A549 (cell line): ENCODE measurements around the gene RPS2. TPM values are rescaled to one million over a fixed set of nuclear protein-coding genes. Genes with fewer than 3 reads are reported as not detected.

Experiments
- ATAC-seq, 2 experiments: fragments of 200-7000 bp in 1 of 2; fragments of >200 bp in 1 of 2; cut with Nextera tagmentation in 1 of 2; cut with Tn5 transposase in 1 of 2; 3 replicates each; pipeline versions ENCODE4 v1.8.0 to v1.9.1; 2018 to 2020; ENCODE audit warnings: mild to moderate bottlenecking in 1 of 2, moderate library complexity in 1 of 2
- CTCF ChIA-PET: fragments of 300-600 bp; sonication (Branson Sonifier 250); formaldehyde crosslinking; extraction: SDS; loops from one replicate; lab custom pipeline; 2021; ENCODE audit warnings: antibody characterized with exemption, inconsistent platforms; lab: Yijun Ruan, JAX
- POLR2A ChIA-PET: fragments of 350-600 bp; formaldehyde crosslinking; extraction: SDS; loops from one replicate; lab custom pipeline; 2021; ENCODE audit warnings: antibody characterized with exemption, inconsistent platforms; lab: Yijun Ruan, JAX
- DNase-seq, 2 experiments: peaks; one replicate each; pipeline versions ENCODE4 v3.0.0 to v3.0.0-alpha.2; 2011 to 2016; ENCODE audit warnings: low read depth in 1 of 2, low spot score in 1 of 2
- FAIRE-seq: peaks from 2 replicates; lab custom pipeline; 2011; peaks lifted over from hg19 to GRCh38; lab: Jason Lieb, UNC
- H3K27ac ChIP-seq, 2 experiments: fragments of >200 bp; sonication (Bioruptor Twin); formaldehyde crosslinking; 3 replicates each; pipeline ENCODE4 v1.5.1; 2016 to 2017
- H3K4me1 ChIP-seq: fragments of >200 bp; sonication (Bioruptor Twin); formaldehyde crosslinking; 3 replicates; pipeline ENCODE4 v1.6.1; 2016
- H3K4me2 ChIP-seq: fragments of >200 bp; sonication (Bioruptor Twin); formaldehyde crosslinking; 3 replicates; pipeline ENCODE4 v1.6.1; 2016
- H3K4me3 ChIP-seq: fragments of >200 bp; sonication (Bioruptor Twin); formaldehyde crosslinking; 3 replicates; pipeline ENCODE4 v1.5.1; 2016
- H3K9me3 ChIP-seq: fragments of >200 bp; sonication (Bioruptor Twin); formaldehyde crosslinking; 3 replicates; pipeline ENCODE4 v1.6.1; 2016
- ATOH8 ChIP-seq: fragments of 250-450 bp; sonication (Bioruptor Pico); IDR thresholded peaks from 2 replicates; pipeline ENCODE4 v1.5.0; 2020; ENCODE audit warnings: low read depth, mild to moderate bottlenecking, moderate library complexity
- CHD2 ChIP-seq: fragments of 150-350 bp; IDR thresholded peaks from 2 replicates; pipeline ENCODE4 v1.6.1; 2014; ENCODE audit warnings: low read length; ENCODE audit not compliant: partially characterized antibody
- CTCF ChIP-seq: fragments of >200 bp; sonication (Bioruptor Twin); formaldehyde crosslinking; IDR thresholded peaks from 3 replicates; pipeline ENCODE4 v1.5.1; 2016
- ELK1 ChIP-seq: fragments of 150-350 bp; IDR thresholded peaks from 2 replicates; pipeline ENCODE4 v1.6.1; 2014; ENCODE audit warnings: low read depth, mild to moderate bottlenecking, low read length
- ESRRA ChIP-seq: fragments of 150-350 bp; IDR thresholded peaks from 2 replicates; pipeline ENCODE4 v1.6.1; 2014; ENCODE audit warnings: mild to moderate bottlenecking, low read length, borderline replicate concordance
- FOSL2 ChIP-seq, 2 experiments: fragments of 450-650 bp in 1 of 2; fragments of >200 bp in 1 of 2; sonication (Bioruptor Twin) in 1 of 2; formaldehyde crosslinking; IDR thresholded peaks; 2 replicates each; pipeline versions ENCODE4 v1.5.0 to v1.6.1; 2016 to 2020; ENCODE audit warnings: mild to moderate bottlenecking in 1 of 2, moderate library complexity in 1 of 2
- GATA3 ChIP-seq: IDR thresholded peaks from 2 replicates; pipeline ENCODE4 v1.6.1; 2012; ENCODE audit warnings: borderline replicate concordance
- HDAC2 ChIP-seq: fragments of 200-600 bp; sonication (generic); IDR thresholded peaks from 2 replicates; pipeline ENCODE4 v1.6.1; 2016
- HMGXB4 ChIP-seq: fragments of 250-450 bp; sonication (Bioruptor Pico); IDR thresholded peaks from 2 replicates; pipeline ENCODE4 v1.5.0; 2021; ENCODE audit warnings: mild to moderate bottlenecking, moderate library complexity, borderline replicate concordance
- JUN ChIP-seq, 2 experiments: fragments of >200 bp; sonication (Bioruptor Twin); formaldehyde crosslinking; IDR thresholded peaks; 2 replicates in 1 of 2; 3 replicates in 1 of 2; pipeline ENCODE4 v1.6.1; 2016 to 2017
- KDM1A ChIP-seq: fragments of 200-600 bp; sonication (generic); IDR thresholded peaks from 2 replicates; pipeline ENCODE4 v1.6.1; 2016; ENCODE audit warnings: low read depth, mild to moderate bottlenecking
- KDM5A ChIP-seq: fragments of 200-600 bp; sonication (generic); IDR thresholded peaks from 2 replicates; pipeline ENCODE4 v1.6.1; 2016; ENCODE audit warnings: antibody characterized with exemption, mild to moderate bottlenecking
- MAFK ChIP-seq: fragments of 450-650 bp; IDR thresholded peaks from 2 replicates; pipeline ENCODE4 v1.6.1; 2014; ENCODE audit not compliant: partially characterized antibody
- MAX ChIP-seq: IDR thresholded peaks from 2 replicates; pipeline ENCODE4 v1.6.1; 2012
- NPAS2 ChIP-seq: fragments of 250-450 bp; sonication (Bioruptor Pico); IDR thresholded peaks from 2 replicates; pipeline ENCODE4 v1.8.0; 2022; ENCODE audit warnings: mild to moderate bottlenecking, moderate library complexity, borderline replicate concordance
- NR3C1 ChIP-seq: fragments of >200 bp; sonication (Bioruptor Twin); formaldehyde crosslinking; IDR thresholded peaks from 3 replicates; pipeline ENCODE4 v1.6.1; 2017
- RAD21 ChIP-seq, 2 experiments: fragments of >200 bp in 1 of 2; sonication (Bioruptor Twin) in 1 of 2; formaldehyde crosslinking in 1 of 2; IDR thresholded peaks in 1 of 2; conservative IDR thresholded peaks in 1 of 2; 2 replicates in 1 of 2; 3 replicates in 1 of 2; pipeline ENCODE4 v1.6.1; 2012 to 2018; ENCODE audit warnings: inconsistent platforms in 1 of 2
- RNF2 ChIP-seq: fragments of 200-600 bp; sonication (generic); IDR thresholded peaks from 2 replicates; pipeline ENCODE4 v1.6.1; 2016; ENCODE audit warnings: low read depth, mild to moderate bottlenecking, antibody characterized with exemption, moderate library complexity, borderline replicate concordance
- TFCP2L1 ChIP-seq: fragments of 250-450 bp; sonication (Bioruptor Pico); IDR thresholded peaks from 2 replicates; pipeline ENCODE4 v1.5.0; 2021; ENCODE audit warnings: mild to moderate bottlenecking
- WGBS: methylation state at CpG from one replicate; pipeline ENCODE4 v1.1.6; 2017; ENCODE audit errors: missing lambda C conversion rate; 5-methylcytosine and 5-hydroxymethylcytosine counted together
- polyA plus RNA-seq, 4 experiments: library from polyadenylated mRNA; depleted of rRNA in 3 of 4; stranded (reverse); fragments of >200 nt; fragmentation: RNase III in 1 of 4; extraction: RNeasy Plus Mini Kit Qiagen cat#74134 plus additional on column Dnase treatment in 1 of 4; gene quantifications; 2 replicates in 3 of 4; 3 replicates in 1 of 4; pipeline ENCODE4 v1.2.3, GENCODE V29; 2011 to 2017

RPS2 gene
- polyA plus RNA-seq, 2 of the 4 experiments (the other 2 are of a cell fraction), result 2,621 to 3,626 TPM

GRCh38 chr16:2006317-2006716 lies 41.7 kb upstream of the RPS2 start (continued):
- TF ChIP-seq ELK1, result no peak

- 84% methylated on average over 11 of the region's 21 CpGs for WGBS
- peak; percentile 14; the same call in 1 of the 3 replicates for TF ChIP-seq CTCF
- TF ChIP-seq NR3C1, result no peak
- TF ChIP-seq MAFK, result no peak
- TF ChIP-seq RAD21 (conservative IDR thresholded peaks at IDR 0.05 in 1 of 2, IDR thresholded peaks at IDR 0.05 in 1 of 2), result peak; percentile 43 to 62
- Histone ChIP-seq H3K4me3 (no peak overlapping the region), H3K4me1 (peaks cover 52% of the 10 kb centered on the region), H3K4me2 (no peak overlapping the region), H3K27ac (peak overlapping the region in 1 of 2 experiments; percentile 19; a peak in 1 of 6 replicates), H3K9me3 (no peaks in the 10 kb centered on the region)
- CTCF ChIA-PET, result interaction anchor here (0.9 to 11.3 kb wide), 13 partner anchors 8 to 146 kb away, joined by 3 to 196 read pairs (median 15); partner anchors contain the start of genes GFER, NOXO1, RAB26 and RNF151
- ATAC-seq (peak in 1 of 2 experiments; percentile 9; a peak in 2 of 6 replicates), DNase-seq (peak in 1 of 2 experiments; percentile 64), FAIRE-seq (no peak)
- POLR2A ChIA-PET, result no interaction called here
Observed at GRCh38 chr16:2005646-2006045, 41.0 kb upstream of the RPS2 start.

GRCh38 chr16:2004795-2005517 lies 40.3 kb upstream of the RPS2 start:
- POLR2A ChIA-PET, result interaction anchor here (1.0 to 1.7 kb wide), 2 partner anchors 34 to 40 kb away, joined by 4 to 11 read pairs; partner anchors contain the start of genes RPS2 and TBL3
- no peak for FAIRE-seq
- no peaks in the 10 kb centered on the region for H3K9me3 ChIP-seq
- 89% methylated on average over 30 of the region's 34 CpGs for WGBS
- peaks cover 49% of the 10 kb centered on the region for H3K4me1 ChIP-seq
- no peak for TF ChIP-seq CHD2
- no peak for TF ChIP-seq TFCP2L1
- TF ChIP-seq ESRRA, result no peak
- no peak for TF ChIP-seq MAFK
- TF ChIP-seq KDM1A, result no peak
- no peak for TF ChIP-seq HDAC2
- TF ChIP-seq JUN (IDR thresholded peaks at IDR 0.05), result no peak
- no peak for TF ChIP-seq RNF2
- TF ChIP-seq NPAS2 (CRISPR knock-in tag), result no peak
- TF ChIP-seq, all 56 proteins: peak for 0
- Histone ChIP-seq H3K4me3 (no peak overlapping the region), H3K27ac (peak overlapping the region in 1 of 2 experiments; percentile 71; a peak in 2 of 6 replicates), H3K4me2 (peak overlapping the region; percentile 78; the same call in 1 of the 3 replicates)
- ATAC-seq (no peak), DNase-seq (no peak)
- CTCF ChIA-PET, result interaction anchor here (0.9 to 11.3 kb wide), 29 partner anchors 8 to 228 kb away, joined by 3 to 196 read pairs (median 7); partner anchors contain the start of genes GFER, NOXO1, PKD1 and RAB26

GRCh38 chr16:2003827-2004641 lies 39.4 kb upstream of the RPS2 start:
- FAIRE-seq, result no peak
- H3K27ac ChIP-seq, result peak overlapping the region; percentile 56 to 71
- no peak overlapping the region for H3K4me3 ChIP-seq
- ChIA-PET CTCF (interaction anchor here (0.5 to 11.3 kb wide), 50 partner anchors 9 to 229 kb away, joined by 3 to 196 read pairs (median 6); partner anchors contain the start of genes GFER, NOXO1, NPW and NTHL1), POLR2A (interaction anchor here (1.0 to 1.7 kb wide), 3 partner anchors 33 to 151 kb away, joined by 4 to 11 read pairs (median 11); partner anchors contain the start of genes RPS2, TBL3 and TRAF7)
- H3K9me3 ChIP-seq, result no peaks in the 10 kb centered on the region
- DNase-seq, result peak; percentile 87 to 95
- peaks cover 49% of the 10 kb centered on the region for H3K4me1 ChIP-seq
- WGBS, result 30% methylated on average over 28 of the region's 36 CpGs
- ATAC-seq, result peak; percentile 77 to 90
- peak overlapping the region; percentile 78 for H3K4me2 ChIP-seq
- TF ChIP-seq HMGXB4 (CRISPR knock-in tag) (no peak), KDM5A (no peak), MAX (peak; percentile 77), JUN (IDR thresholded peaks at IDR 0.05) (peak in 1 of 2 experiments; percentile 47; a peak in 1 of 5 replicates), FOSL2 (IDR thresholded peaks at IDR 0.05) (no peak), FOSL2 (CRISPR knock-in tag; IDR thresholded peaks at IDR 0.05) (no peak), GATA3 (no peak), ATOH8 (CRISPR knock-in tag) (0 out of 2 replicates have a peak, but pooled peaks have one; percentile 39)
